Measurements from ENCODE around the gene DGKQ. TPM values are rescaled to one million over a fixed set of nuclear protein-coding genes. Genes with fewer than 3 reads are reported as not detected.
"Not testable (repeated sequence)": the region's sequence is repeated elsewhere in the genome, so short reads cannot be mapped to it uniquely, and the experiment has no call there.

DGKQ gene
- polyA plus RNA-seq, 3 donors, result 5.5 to 10.4 (median 8.6) TPM

DNA sequence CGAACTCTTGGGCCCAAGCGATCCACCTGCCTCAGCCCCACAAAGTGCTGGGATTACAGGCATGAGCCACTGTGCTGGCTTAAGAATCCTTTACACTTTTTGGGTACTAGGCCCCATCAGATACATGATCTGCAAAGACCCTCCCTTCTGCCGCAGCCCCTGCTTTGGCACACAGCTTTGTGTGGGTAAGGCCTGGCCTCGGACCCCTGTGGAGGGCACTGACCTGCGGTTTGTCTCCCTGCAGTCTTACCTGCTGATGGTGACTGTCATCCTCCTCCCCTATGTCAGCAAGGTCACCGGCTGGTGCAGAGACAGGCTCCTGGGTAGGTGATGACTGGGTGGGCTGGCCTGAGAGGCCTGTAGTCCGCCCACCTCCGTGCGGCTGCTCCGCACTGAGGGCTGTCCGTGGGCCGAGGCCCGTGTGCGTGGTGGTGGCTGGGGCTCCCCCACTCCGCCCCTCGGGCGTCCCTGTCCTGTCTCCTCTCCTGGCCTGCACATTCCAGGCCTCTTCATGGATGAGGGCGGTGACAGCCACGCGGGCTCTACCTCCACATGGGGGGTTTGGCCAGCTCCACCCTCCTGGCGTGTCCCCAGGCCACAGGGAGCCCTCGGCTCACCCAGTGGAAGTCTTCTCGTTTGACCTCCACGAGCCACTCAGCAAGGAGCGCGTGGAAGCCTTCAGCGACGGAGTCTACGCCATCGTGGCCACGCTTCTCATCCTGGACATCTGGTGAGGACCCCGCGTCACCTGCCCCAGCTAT is 18.0 kb downstream of the DGKQ start:
- no peak for DNase-seq (ENCODE audit: extremely low read depth in 1 of 11, low read depth in 9 of 11, low spot score in 4 of 11)

DNA sequence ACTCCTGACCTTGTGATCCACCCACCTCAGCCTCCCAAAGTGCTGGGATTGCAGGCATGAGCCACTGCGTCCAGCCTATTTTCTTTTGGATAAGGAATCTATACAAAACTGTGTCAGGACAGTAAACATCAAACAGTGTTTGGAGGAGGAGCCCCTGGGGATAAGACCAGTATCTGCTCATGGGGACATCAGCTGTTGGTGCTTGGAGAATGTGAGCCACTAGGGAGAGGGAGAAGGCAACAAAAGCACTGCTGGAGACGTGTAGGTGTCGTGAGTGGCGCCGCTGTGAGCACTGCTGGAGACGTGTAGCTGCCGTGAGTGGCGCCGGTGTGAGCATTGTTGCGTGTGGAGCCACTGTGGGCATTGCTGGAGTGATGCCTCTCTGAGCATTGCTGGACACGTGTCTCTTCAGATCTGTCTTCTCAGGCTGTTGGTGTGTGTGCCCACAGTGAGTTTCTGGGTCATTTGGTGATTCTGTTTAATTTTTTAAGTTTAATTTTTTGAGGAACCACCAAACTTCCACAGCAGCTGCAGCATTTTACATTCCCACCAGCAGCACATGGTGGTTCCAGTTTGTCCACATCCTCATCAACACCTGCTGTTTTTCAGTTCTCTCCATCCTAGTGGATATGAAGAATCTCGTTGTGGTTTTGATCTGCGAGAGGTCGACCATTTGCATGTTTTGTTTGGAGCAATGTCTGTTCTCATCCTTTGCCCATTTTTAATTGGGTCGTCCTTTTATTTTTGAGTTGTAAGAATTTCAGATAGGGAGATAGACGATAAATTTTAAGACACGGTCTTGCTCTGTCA is 19.0 kb downstream of the DGKQ start:
- DNase-seq (ENCODE audit: extremely low read depth in 1 of 11, low read depth in 9 of 11, low spot score in 4 of 11), result no peak

DNA sequence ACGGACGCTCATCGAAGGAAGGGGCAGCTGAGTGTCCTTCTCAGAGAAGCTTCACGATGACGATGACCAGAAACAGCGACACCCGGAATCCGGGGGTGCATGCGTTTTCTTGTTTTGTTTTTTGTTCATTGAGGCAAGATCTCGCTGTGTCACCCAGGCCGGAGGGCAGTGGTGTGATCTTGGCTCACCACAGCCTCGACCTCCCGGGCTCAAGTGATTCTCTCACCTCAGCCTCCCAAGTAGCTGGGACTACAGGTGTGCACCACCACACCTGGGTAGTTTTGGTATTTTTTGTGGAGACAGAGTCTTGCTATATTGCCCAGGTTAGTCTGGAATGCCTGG is 19.8 kb downstream of the DGKQ start:
- no peak for DNase-seq (ENCODE audit: extremely low read depth in 1 of 11, low read depth in 9 of 11, low spot score in 4 of 11)

DNA sequence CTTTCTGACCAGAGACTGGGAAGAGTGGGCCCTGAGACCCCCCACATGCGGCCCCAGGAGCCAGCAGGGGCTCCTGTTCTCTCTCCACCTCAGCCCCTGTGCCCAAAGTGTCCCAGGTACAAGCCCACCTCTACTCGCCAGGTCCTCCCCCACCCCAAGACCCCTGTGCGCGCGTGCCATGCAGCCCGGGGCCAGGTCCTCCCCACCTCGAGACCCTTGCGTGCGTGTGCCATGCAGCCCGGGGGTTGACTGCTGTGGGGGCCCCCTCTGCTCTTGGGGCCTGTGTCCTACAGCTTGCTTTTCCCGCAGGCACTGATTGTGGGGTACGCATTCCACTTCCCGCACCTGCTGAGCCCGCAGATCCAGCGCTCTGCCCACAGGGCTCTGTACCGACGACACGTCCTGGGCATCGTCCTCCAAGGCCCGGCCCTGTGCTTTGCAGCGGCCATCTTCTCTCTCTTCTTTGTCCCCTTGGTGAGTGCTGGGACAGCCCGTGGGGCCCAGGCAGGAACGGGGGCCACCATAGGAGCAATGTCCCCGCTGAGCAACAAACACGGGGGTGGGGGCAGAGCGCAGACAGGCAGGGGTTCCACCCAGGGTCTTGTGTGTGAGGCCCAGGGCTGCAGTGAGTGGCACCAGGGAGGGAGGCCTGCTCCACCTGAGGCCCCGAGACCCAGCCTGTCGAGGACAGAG is 20.3 kb downstream of the DGKQ start:
- DNase-seq (ENCODE audit: extremely low read depth in 1 of 11, low read depth in 9 of 11, low spot score in 4 of 11), result no peak

- no peak for DNase-seq (ENCODE audit: extremely low read depth in 1 of 11, low read depth in 9 of 11, low spot score in 4 of 11)
Observed at GRCh38 chr4:951594-952468, 21.5 kb downstream of the DGKQ start.

DNA sequence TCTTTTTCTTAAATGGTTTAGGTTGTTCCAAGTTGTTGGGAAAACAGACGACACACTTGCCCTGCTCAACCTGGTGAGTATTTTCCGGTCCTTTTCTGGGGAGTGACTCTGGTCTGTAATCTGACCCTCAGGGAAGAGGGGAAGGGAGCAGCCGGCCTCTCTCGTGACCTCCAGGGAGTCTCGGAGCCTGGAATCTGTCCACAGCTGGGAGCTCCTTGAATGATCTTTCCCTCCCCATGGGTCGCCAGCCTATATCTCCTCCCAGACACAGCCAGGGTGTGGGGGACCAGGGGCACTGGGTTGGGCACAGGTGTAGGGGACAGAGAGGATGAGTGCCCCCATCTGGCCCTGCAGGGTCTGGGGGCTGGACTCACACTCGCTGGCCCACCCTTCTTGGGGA is 22.2 kb downstream of the DGKQ start:
- DNase-seq (ENCODE audit: extremely low read depth in 1 of 11, low read depth in 9 of 11, low spot score in 4 of 11), result no peak

DNA sequence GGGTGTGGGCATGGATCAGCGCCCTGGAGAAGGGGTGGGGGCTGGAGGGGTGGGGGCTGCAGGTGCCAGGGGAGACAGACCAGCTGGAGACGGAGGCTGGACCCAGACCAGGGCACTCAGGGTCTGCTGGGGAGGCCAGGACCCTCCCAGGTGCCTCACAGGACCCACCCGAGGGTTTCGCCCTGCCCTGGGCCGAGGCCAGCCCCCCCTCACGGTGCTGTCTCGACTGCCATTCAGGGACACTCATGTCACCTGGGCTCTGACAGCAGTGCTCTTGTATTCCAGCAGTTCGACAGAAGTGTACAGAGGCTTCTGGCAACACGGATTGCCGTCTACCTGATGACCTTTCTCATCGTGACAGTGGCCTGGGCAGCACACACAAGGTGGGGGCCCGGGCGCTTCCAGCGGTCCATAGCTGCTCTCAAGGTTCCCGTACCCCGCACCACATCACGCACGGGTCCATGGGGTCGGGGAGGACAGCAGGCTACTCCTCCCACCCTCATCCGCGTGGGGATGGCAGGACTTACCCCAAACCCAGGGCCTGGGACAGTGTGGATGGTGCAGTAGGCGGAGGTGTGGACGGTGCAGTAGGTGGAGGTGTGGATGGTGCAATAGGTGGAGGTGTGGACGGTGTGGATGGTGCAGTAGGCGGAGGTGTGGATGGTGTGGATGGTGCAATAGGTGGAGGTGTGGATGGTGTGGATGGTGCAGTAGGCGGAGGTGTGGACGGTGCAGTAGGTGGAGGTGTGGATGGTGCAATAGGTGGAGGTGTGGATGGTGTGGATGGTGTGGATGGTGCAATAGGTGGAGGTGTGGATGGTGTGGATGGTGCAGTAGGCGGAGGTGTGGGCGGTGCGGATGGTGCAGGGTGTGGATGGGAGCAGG is 23.0 kb downstream of the DGKQ start:
- no peak for DNase-seq (ENCODE audit: extremely low read depth in 1 of 11, low read depth in 9 of 11, low spot score in 4 of 11)

DNA sequence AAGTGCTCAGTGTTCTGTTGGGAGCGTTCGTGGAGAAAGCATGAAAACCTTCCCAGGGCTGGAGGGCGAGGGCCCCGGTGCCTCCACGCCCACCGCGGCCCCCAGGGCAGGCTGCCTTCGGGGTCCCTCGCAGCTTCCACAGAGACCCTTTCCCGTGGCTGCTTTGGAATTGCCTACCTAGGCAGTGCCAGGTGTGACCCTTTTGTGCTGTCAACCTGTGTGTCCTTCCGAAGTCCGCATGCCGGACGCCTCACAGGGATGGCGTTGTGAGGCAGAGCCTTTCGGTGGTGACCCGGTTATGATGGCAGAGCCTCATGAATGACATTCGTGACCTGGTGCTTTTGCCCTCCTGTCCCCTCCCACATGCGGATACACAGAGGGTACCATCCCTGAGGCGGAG is 23.7 kb downstream of the DGKQ start:
- DNase-seq (ENCODE audit: extremely low read depth in 1 of 11, low read depth in 9 of 11, low spot score in 4 of 11), result no peak

GRCh38 chr4:948936-949300 is 24.5 kb downstream of the DGKQ start:
- DNase-seq (ENCODE audit: extremely low read depth in 1 of 11, low read depth in 9 of 11, low spot score in 4 of 11), result no peak

- DNase-seq (ENCODE audit: extremely low read depth in 1 of 11, low read depth in 9 of 11, low spot score in 4 of 11), result no peak
Observed at GRCh38 chr4:948101-948935, 25.1 kb downstream of the DGKQ start.

GRCh38 chr4:947491-947971 is 25.8 kb downstream of the DGKQ start:
- no peak for DNase-seq (ENCODE audit: extremely low read depth in 1 of 11, low read depth in 9 of 11, low spot score in 4 of 11)

DNA sequence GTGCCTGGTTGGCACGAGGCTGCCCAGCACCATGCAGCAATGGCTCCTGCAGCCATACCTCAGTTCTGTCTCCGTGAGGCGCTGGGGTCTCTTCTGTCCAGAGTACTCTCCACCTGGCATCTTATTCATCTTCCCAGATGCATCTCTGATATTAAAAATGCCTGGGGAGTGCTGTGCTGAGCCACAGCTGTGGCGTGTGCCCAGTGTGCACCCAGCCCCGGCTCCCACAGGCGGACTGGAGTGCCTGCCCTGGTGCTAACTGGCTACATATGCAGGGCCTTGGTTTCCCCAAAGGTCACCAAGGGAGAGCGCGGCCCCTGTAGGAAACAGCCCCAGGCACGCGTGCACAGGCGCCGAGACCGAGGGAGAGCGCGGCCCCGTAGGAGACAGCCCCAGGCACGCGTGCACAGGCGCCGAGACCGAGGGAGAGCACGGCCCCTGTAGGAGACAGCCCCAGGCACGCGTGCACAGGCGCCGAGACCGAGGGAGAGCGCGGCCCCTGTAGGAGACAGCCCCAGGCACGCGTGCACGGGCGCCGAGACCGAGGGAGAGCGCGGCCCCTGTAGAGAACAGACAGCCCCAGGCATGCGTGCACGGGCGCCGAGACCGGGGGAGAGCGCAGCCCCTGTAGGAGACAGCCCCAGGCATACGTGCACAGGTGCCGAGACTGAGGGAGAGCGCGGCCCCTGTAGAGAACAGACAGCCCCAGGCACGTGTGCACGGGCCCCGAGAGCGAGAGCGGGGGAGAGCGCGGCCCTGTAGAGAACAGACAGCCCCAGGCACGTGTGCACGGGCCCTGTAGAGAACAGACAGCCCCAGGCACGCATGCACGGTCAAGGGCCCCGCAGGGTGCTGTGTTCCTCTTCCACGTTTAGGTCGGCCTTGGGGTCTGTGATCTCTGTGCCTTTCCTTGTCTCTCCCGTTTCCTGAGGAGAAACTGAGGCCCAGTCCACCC is 26.6 kb downstream of the DGKQ start:
- DNase-seq (ENCODE audit: extremely low read depth in 1 of 11, low read depth in 9 of 11, low spot score in 4 of 11), result no peak

DNA sequence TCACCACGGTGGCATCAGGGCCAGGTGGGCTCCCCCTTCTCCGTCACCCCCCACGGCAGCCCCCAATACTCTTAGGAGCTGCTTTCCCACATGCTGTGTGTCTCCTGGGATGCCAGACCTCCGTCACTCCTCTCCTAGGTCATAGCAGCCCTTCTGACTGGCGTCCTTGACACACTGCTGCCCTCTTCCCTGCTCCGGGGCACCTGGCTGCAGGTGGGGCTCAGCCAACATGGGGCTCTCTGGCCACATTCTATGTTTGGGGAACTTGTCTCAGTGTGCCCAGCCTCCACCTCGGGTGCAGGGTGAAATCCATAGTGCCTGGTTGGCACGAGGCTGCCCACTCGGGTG is 27.3 kb downstream of the DGKQ start:
- no peak for DNase-seq (ENCODE audit: extremely low read depth in 1 of 11, low read depth in 9 of 11, low spot score in 4 of 11)

DNA sequence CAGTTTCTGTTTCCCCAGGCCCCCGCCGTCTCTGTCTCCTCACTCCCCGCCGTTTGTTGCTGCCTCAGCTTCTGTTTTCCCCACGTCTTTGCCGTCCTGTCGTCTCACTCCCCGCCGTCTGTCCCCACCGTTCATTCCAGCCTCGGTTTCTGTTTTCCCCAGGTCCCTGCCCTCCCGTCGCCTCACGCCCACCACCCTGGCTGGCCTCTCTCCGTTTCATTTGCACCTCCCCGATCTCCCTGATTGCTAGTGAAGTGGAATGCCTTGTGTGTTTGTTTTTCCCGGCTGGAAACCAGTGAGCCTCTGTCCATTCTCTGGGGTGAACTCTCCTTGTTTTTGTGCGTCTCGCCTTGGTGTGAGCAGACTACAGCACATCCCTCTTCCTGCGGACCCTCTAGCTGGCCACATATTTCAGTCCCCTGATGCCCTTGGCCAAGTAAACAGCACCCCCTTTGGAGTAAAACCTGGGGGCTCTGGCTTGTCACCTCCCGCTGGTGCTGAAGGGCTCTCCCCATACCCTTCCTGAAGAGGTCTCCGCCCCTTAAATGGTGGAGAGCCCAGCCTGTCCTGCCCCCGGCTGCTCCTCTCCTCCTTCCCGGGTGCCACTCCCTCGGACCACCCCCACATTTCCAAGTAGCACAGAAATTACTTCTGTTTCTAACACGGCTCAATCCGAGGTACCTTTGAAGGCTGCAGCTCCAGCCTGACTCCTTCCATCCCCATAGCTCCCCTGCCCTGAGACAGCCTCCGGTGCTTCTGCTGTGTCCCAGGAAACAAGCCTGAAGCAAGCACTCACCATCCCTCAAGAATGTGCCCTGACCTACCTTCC is 27.9 kb downstream of the DGKQ start:
- no peak for DNase-seq (ENCODE audit: extremely low read depth in 1 of 11, low read depth in 9 of 11, low spot score in 4 of 11)

GRCh38 chr4:939508-939907 is 33.9 kb downstream of the DGKQ start:
- DNase-seq (ENCODE audit: extremely low read depth in 1 of 11, low read depth in 9 of 11, low spot score in 4 of 11), result not testable (repeated sequence)

GRCh38 chr4:932713-933070 is 40.7 kb downstream of the DGKQ start:
- no peak for DNase-seq (ENCODE audit: extremely low read depth in 1 of 11, low read depth in 9 of 11, low spot score in 4 of 11)
